ENCODE results near the gene MYBPC2.

The MYBPC2 gene

DNA sequence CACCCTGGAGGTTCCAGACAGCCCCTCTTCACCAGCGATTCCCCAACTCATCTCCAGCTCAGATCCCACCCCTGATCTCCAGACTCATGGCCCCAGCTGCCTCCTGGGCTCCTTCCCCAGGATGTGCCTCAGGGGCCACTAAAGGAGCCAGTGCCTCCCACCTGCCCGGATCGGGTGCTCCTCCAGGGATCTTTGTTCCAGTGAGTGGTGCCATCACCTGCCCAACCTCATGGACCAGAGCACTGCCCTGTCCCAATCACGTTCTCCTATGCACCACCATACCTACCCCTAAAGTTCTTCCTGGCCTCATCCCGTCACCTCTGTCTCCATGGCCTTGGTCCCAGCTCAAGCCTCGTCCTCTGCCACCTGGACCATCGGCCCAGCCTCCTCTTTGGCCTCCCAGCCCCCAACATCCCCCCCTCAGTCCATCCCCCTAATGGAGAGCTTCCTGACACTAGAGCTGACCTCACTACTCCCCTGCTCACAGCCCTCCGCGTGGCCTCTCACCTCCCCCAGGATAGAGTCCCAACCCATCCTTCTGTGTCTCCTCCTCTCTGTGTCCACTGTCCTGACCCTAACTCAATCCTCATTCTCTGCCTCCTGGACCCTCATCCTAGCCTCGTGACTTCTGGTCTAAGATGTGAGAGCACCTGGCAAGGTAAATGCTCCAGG, 52.7 kb downstream of the MYBPC2 start:
- Histone ChIP-seq H3K9me3 (ENCODE audit: control insufficient read depth, insufficient read depth, low read depth, low read length) (peaks cover 23% of the 10 kb centered on the region), H3K36me3 (ENCODE audit: control insufficient read depth, insufficient read depth, low read length) (peaks cover 39% of the 10 kb centered on the region), H3K4me1 (ENCODE audit: control insufficient read depth, insufficient read depth, low read length) (peaks cover 6% of the 10 kb centered on the region; the same call in 1 of the 2 replicates), H3K9ac (ENCODE audit: low read length) (no peak overlapping the region), H3K27me3 (ENCODE audit: control insufficient read depth, insufficient read depth, low read length) (peaks cover 30% of the 10 kb centered on the region), H3K4me3 (ENCODE audit: low read depth, low read length) (no peak overlapping the region), H3K27ac (ENCODE audit: low read depth, low read length) (no peak overlapping the region)

DNA sequence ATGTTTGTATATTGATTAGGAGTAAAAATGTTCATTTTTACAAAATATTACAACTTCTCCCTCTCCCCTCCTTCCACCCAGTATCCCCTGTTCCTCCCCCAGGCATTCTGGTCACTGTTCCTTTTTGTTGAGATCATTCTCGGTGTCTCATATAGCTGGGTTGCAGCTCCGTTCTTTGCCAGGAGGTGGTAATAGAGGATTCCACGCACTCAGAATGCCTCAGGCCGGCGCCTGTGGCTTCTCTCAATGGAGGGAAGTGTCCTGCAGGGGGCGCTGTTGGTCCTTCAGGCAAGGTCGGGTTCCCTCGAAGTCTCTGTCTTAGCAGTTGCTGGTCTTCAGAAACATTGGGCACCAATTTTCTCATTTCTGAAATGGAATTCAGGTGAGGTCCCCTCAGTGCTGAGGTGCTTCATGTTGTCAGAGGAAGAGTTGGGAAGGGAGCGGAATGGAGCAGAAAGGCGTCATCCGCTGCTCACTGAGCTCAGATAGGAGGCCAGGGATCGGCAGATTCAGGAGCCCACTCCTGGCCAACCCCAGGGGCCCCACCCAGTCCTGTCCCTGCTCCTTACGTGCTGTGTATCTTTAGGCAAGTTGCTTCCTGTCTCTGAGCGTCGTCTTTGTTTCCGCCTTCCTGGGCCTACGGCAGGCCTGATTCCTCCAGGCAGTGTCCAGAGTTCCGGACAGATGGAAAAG, 54.3 kb downstream of the MYBPC2 start:
- Histone ChIP-seq H3K36me3 (ENCODE audit: control insufficient read depth, insufficient read depth, low read length) (peaks cover 23% of the 10 kb centered on the region), H3K27me3 (ENCODE audit: control insufficient read depth, insufficient read depth, low read length) (peaks cover 45% of the 10 kb centered on the region), H3K4me3 (ENCODE audit: low read depth, low read length) (no peak overlapping the region), H3K4me1 (ENCODE audit: control insufficient read depth, insufficient read depth, low read length) (peaks cover 10% of the 10 kb centered on the region; the same call in 1 of the 2 replicates), H3K9me3 (ENCODE audit: control insufficient read depth, insufficient read depth, low read depth, low read length) (peaks cover 28% of the 10 kb centered on the region), H3K9ac (ENCODE audit: low read length) (no peak overlapping the region), H3K27ac (ENCODE audit: low read depth, low read length) (no peak overlapping the region)

DNA sequence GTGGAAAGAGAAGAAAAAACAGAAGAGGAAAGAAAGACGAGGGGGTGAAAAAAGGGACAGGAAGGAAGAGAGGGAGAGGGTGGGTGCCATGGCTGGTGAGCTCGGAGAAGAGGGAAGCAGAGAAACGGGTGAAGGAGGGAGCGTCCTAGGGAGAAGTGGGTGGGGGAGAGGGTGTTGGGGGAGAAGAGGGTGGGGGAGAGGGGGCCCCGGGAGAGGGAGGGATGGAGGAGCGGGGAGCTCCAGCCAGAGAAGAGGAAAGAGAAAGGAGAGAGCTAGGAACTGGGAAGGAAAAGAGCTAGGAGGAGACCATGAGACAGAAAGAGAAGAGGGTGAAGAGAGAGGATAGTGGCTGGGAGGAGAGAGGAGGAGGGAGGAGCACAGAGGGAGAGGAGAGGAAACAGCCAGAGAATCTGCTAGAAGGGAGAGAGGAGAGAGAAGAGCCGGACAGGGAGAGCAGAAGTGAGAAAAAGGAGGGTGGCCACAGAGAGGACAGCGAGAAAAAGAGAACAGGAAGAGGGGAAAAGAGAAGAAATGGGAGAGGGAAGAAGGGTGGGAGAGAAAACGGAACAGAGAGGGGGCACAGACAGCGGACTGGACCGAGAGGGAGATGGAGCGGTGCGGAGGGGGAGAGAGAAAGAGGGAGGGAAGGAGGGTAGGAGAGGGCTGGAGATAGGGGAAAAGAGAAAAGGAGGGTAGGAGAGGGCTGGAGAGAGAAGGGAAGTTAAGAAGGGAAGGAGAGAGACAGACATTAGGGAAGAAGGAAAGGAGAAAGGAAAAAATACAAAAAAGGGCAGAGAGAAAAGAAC, 55.9 kb downstream of the MYBPC2 start:
- Histone ChIP-seq H3K9me3 (ENCODE audit: control insufficient read depth, insufficient read depth, low read depth, low read length) (peaks cover 28% of the 10 kb centered on the region), H3K36me3 (ENCODE audit: control insufficient read depth, insufficient read depth, low read length) (peaks cover 10% of the 10 kb centered on the region), H3K27me3 (ENCODE audit: control insufficient read depth, insufficient read depth, low read length) (peaks cover 61% of the 10 kb centered on the region), H3K27ac (ENCODE audit: low read depth, low read length) (no peak overlapping the region), H3K4me3 (ENCODE audit: low read depth, low read length) (no peak overlapping the region), H3K4me1 (ENCODE audit: control insufficient read depth, insufficient read depth, low read length) (peaks cover 15% of the 10 kb centered on the region; the same call in 1 of the 2 replicates), H3K9ac (ENCODE audit: low read length) (no peak overlapping the region)

DNA sequence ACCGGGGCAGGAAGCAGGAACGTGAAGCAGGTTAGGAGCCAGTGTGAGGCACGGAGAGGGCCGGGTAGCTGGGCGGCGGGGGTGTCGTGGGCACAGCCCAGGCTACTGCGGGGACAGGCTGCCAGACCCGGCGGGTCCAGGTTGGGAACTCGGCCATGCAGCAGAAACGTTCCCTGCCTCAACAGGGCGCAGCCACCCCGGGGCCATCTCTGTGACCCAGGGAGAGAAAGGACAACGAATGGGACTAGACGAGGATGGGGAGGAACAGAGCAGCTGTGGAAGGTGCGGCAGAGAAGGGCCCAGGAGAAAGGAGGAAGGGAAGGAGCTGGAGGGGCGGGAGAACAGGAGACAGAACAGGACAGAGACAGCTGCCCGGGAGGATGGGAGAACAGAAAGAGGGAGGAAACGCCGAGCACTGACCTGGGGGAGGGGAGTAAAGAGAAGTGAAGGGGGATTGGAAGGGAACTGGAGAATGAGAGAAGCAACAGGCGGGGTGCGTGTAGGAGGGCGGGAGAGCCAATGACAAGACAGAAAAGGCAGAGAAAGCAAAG, 56.8 kb downstream of the MYBPC2 start:
- no peak overlapping the region for H3K9ac ChIP-seq (ENCODE audit: low read length)
- H3K4me1 ChIP-seq (ENCODE audit: control insufficient read depth, insufficient read depth, low read length), result peaks cover 15% of the 10 kb centered on the region; the same call in 1 of the 2 replicates
- H3K27ac ChIP-seq (ENCODE audit: low read depth, low read length), result no peak overlapping the region
- peaks cover 28% of the 10 kb centered on the region for H3K9me3 ChIP-seq (ENCODE audit: control insufficient read depth, insufficient read depth, low read depth, low read length)
- no peak overlapping the region; the same call in 1 of the 2 replicates for H3K4me3 ChIP-seq (ENCODE audit: low read depth, low read length)
- peaks cover 70% of the 10 kb centered on the region for H3K27me3 ChIP-seq (ENCODE audit: control insufficient read depth, insufficient read depth, low read length)
- H3K36me3 ChIP-seq (ENCODE audit: control insufficient read depth, insufficient read depth, low read length), result peaks cover 10% of the 10 kb centered on the region

DNA sequence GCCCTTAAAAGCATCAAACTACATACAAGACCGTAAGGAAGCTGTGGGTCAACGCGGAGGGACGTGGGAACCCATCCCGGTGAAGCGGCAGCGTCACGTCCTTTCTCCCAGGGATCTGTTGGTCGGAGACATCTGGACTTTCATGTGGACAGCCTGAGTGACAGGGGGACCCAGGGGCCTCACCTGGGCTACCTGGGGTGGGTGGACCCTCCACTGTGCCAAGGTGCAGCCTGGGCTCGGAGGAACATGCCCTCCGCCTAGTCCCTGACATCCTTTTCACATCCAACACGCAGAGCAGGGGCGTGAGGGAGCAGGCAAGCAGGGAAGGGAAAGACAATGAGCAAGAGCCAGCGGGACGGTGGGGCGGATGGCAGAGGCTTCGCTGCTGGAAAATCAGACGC, 57.7 kb downstream of the MYBPC2 start:
- no peak overlapping the region for H3K4me3 ChIP-seq (ENCODE audit: low read depth, low read length)
- peaks cover 5% of the 10 kb centered on the region for H3K36me3 ChIP-seq (ENCODE audit: control insufficient read depth, insufficient read depth, low read length)
- H3K9me3 ChIP-seq (ENCODE audit: control insufficient read depth, insufficient read depth, low read depth, low read length), result peaks cover 19% of the 10 kb centered on the region
- peaks cover 78% of the 10 kb centered on the region for H3K27me3 ChIP-seq (ENCODE audit: control insufficient read depth, insufficient read depth, low read length)
- H3K27ac ChIP-seq (ENCODE audit: low read depth, low read length), result no peak overlapping the region
- H3K4me1 ChIP-seq (ENCODE audit: control insufficient read depth, insufficient read depth, low read length), result peaks cover 15% of the 10 kb centered on the region; the same call in 1 of the 2 replicates
- no peak overlapping the region for H3K9ac ChIP-seq (ENCODE audit: low read length)

DNA sequence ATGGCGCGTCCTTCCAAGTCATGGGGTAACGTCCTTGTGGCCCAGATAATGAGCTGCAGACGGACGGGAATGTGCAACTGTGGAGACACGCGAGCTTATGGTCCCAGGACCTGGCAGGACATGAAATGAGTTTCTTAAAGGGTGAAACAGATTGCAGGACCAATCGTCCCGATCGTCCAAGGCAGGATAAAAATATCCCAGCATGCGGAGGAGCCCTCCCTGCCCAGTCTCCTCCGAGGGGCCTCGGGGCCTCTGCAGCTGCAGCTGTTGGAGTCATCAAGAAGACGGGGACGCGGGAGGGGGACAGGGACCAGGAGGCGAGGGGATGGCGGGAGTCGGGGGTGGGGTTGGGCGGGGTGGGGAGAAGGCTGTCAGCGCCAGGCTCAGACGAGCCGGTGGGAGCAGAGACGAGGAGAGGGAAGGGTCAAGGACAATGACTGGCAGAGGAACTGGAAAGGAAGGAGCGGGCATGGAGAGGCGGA, 58.3 kb downstream of the MYBPC2 start:
- peaks cover 13% of the 10 kb centered on the region for H3K9me3 ChIP-seq (ENCODE audit: control insufficient read depth, insufficient read depth, low read depth, low read length)
- no peak overlapping the region for H3K9ac ChIP-seq (ENCODE audit: low read length)
- no peak overlapping the region for H3K4me3 ChIP-seq (ENCODE audit: low read depth, low read length)
- peaks cover 15% of the 10 kb centered on the region; the same call in 1 of the 2 replicates for H3K4me1 ChIP-seq (ENCODE audit: control insufficient read depth, insufficient read depth, low read length)
- no peaks in the 10 kb centered on the region for H3K36me3 ChIP-seq (ENCODE audit: control insufficient read depth, insufficient read depth, low read length)
- no peak overlapping the region for H3K27ac ChIP-seq (ENCODE audit: low read depth, low read length)
- H3K27me3 ChIP-seq (ENCODE audit: control insufficient read depth, insufficient read depth, low read length), result peaks cover 81% of the 10 kb centered on the region

DNA sequence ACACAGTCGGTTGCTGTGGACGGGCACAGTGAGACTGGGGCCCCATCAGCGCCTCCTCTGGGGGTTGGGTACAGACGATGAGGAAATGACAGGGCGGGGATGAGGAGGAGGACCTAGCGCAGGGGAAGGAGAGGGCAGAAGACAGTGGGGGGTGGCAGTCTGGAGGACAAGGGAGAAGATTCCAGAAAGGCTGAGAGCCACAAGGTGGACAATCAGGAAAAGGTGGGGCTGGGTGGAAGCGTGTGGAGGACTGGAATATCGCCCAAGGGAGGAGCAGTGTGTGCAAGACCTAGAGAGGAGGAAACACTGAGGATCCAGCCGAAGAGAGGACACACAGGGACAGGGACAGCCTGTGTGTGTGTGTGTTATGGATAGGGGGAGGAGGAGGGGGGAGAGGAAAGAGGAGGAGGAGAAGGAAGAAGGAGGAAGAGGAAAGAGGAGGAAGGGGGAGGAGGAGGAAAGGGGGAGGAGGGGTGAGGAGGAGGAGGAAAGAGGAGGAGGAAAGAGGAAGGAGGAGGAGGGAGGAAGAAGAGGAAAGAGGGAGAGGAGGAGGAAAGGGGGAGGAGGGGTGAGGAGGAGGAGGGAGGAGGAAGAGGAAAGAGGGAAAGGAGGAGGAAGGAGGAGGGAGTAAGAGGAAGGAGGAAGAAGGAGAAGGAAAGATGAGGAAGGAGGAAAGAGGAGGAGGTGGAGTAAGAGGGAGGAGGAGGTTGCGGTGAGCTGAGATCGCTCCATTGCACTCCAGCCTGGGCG, 59.8 kb downstream of the MYBPC2 start:
- H3K27ac ChIP-seq (ENCODE audit: low read depth, low read length), result no peak overlapping the region
- H3K9me3 ChIP-seq (ENCODE audit: control insufficient read depth, insufficient read depth, low read depth, low read length), result peaks cover 6% of the 10 kb centered on the region; the same call in 1 of the 2 replicates
- peak overlapping the region; percentile 9; the same call in 1 of the 2 replicates for H3K4me3 ChIP-seq (ENCODE audit: low read depth, low read length)
- H3K9ac ChIP-seq (ENCODE audit: low read length), result no peak overlapping the region
- peaks cover 18% of the 10 kb centered on the region; the same call in 1 of the 2 replicates for H3K4me1 ChIP-seq (ENCODE audit: control insufficient read depth, insufficient read depth, low read length)
- peaks cover 89% of the 10 kb centered on the region for H3K27me3 ChIP-seq (ENCODE audit: control insufficient read depth, insufficient read depth, low read length)
- H3K36me3 ChIP-seq (ENCODE audit: control insufficient read depth, insufficient read depth, low read length), result no peaks in the 10 kb centered on the region

DNA sequence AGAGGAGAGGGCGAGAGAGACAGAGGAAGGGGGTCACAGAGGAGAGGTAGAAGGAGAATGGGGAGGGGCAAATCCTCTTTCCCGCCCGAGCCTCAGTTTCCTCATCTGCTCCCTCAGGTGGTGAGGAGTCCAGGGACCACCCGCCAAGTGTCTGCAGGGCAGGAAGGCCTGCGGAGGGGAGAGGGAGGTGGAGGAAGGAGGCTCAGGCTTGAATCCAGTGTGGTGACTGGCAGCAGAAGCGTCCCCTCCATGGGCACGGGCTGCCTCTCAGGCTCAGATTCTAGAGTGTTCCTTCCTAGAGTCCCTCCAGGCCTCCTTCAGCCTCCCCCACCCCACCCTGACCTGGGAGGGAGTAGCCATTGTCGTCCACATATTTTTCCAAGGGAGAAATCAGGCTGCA, 60.5 kb downstream of the MYBPC2 start:
- no peaks in the 10 kb centered on the region for H3K36me3 ChIP-seq (ENCODE audit: control insufficient read depth, insufficient read depth, low read length)
- H3K4me1 ChIP-seq (ENCODE audit: control insufficient read depth, insufficient read depth, low read length), result peaks cover 18% of the 10 kb centered on the region; the same call in 1 of the 2 replicates
- H3K27me3 ChIP-seq (ENCODE audit: control insufficient read depth, insufficient read depth, low read length), result peaks cover 92% of the 10 kb centered on the region
- H3K27ac ChIP-seq (ENCODE audit: low read depth, low read length), result no peak overlapping the region
- H3K9me3 ChIP-seq (ENCODE audit: control insufficient read depth, insufficient read depth, low read depth, low read length), result peaks cover 6% of the 10 kb centered on the region; the same call in 1 of the 2 replicates
- no peak overlapping the region for H3K4me3 ChIP-seq (ENCODE audit: low read depth, low read length)
- no peak overlapping the region for H3K9ac ChIP-seq (ENCODE audit: low read length)

DNA sequence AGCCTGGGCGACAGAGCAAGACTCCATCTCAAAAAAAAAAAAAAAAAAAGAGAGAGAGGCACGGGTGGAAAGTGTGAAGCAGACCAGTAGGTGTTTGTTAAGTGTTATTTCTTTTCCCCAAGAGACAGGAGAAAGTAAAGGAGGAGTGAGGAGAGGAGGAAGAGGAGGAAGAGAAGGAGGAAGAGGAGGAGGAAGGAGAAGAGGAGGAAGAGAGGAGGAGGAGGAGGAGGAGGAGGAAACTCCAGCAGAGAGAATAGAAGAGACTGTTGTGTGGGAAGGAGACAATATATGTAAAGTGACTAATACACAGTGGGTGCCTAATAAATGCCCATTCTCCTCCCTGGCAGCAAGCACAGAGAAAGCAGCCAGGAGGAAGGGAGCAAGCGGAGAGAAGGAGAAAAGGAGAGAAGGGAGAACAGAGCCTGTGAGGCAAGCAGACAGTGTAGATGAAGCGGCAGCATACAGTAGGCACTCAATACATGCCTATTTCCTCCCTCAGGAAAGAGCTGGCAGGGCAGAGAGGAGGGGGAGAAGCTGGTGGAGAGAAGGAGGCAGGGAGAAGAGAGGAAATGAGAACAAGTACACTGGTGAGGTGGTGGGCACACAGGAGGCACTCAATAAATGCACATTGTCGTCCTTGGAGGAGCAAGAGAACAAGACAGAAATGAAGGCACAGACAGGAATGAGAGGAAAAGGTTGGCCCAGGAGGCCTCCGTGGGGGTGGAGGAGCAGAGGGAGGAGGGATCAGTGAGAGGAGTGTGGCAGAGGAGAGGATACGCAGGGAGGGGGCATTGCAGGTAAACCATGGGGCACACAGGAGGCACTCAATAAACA, 61.7 kb downstream of the MYBPC2 start:
- H3K27ac ChIP-seq (ENCODE audit: low read depth, low read length), result no peak overlapping the region
- H3K9me3 ChIP-seq (ENCODE audit: control insufficient read depth, insufficient read depth, low read depth, low read length), result peaks cover 6% of the 10 kb centered on the region; the same call in 1 of the 2 replicates
- H3K36me3 ChIP-seq (ENCODE audit: control insufficient read depth, insufficient read depth, low read length), result no peaks in the 10 kb centered on the region
- H3K4me1 ChIP-seq (ENCODE audit: control insufficient read depth, insufficient read depth, low read length), result peaks cover 17% of the 10 kb centered on the region; the same call in 1 of the 2 replicates
- no peak overlapping the region for H3K4me3 ChIP-seq (ENCODE audit: low read depth, low read length)
- H3K27me3 ChIP-seq (ENCODE audit: control insufficient read depth, insufficient read depth, low read length), result peaks cover 92% of the 10 kb centered on the region
- H3K9ac ChIP-seq (ENCODE audit: low read length), result no peak overlapping the region
